ENCODE results near the gene FAM110C. TPM values are rescaled to one million over a fixed set of nuclear protein-coding genes. Genes with fewer than 3 reads are reported as not detected.
A peak's percentile ranks its signal among the peaks of the same experiment; 100 is the strongest.

Gene FAM110C
- total and polyA plus RNA-seq, 4 donors = 2.8 to 9.7 (median 3.2) TPM

GRCh38 chr2:45342-46130, 769 bp downstream of the FAM110C start:
- WGBS, 2 donors = 2 to 3% methylated on average over 56 to 76 of the region's 76 CpGs
- Histone ChIP-seq H3K27ac (ENCODE audit: low read depth in 1 of 2, low read length in 1 of 2) (peak overlapping the region; percentile 9 to 17), H3K36me3 (ENCODE audit: control insufficient read depth in 4 of 4, insufficient read depth in 4 of 4, low read length in 4 of 4) (peaks cover 0 to 2% (median 0%) of the 10 kb centered on the region in 4 donors), H3K27me3 (ENCODE audit: control insufficient read depth in 3 of 3, insufficient read depth in 3 of 3, low read length in 2 of 3) (peaks cover 0 to 28% (median 0%) of the 10 kb centered on the region in 3 donors), H3K4me3 (peak overlapping the region; percentile 46), H3K9me3 (ENCODE audit: control insufficient read depth in 4 of 4, insufficient read depth in 3 of 4, low read length in 3 of 4) (peaks cover 0 to 4% (median 0%) of the 10 kb centered on the region in 4 donors), H3K9ac (ENCODE audit: insufficient read depth in 1 of 2, low read length in 2 of 2) (no peak overlapping the region), H3K4me1 (ENCODE audit: control insufficient read depth in 5 of 5, insufficient read depth in 5 of 5, low read length in 5 of 5) (peaks cover 0 to 16% (median 6%) of the 10 kb centered on the region in 5 donors)
- TF ChIP-seq CTCF (IDR thresholded peaks at IDR 0.05; ENCODE audit: control extremely low read depth, extremely low read depth) = no peak
- ATAC-seq (ENCODE audit: insufficient read depth, low FRiP score) (peak; percentile 4), DNase-seq (peak in 2 of 3 donors; percentile 21 to 34)

- ATAC-seq (ENCODE audit: insufficient read depth, low FRiP score) = no peak
Measured at GRCh38 chr2:44748-45341, 1.5 kb downstream of the FAM110C start.

GRCh38 chr2:42788-43187, 3.5 kb downstream of the FAM110C start:
- ATAC-seq (ENCODE audit: insufficient read depth, low FRiP score) (no peak), DNase-seq (peak in 2 of 3 donors; percentile 24 to 60)
- peaks cover 0 to 4% (median 0%) of the 10 kb centered on the region in 4 donors for H3K9me3 ChIP-seq (ENCODE audit: control insufficient read depth in 4 of 4, insufficient read depth in 3 of 4, low read length in 3 of 4)
- 71% methylated on average over 5 of the region's 5 CpGs for WGBS, 2 donors
- H3K27me3 ChIP-seq (ENCODE audit: control insufficient read depth in 3 of 3, insufficient read depth in 3 of 3, low read length in 2 of 3) = peaks cover 0 to 27% (median 0%) of the 10 kb centered on the region in 3 donors
- no peak overlapping the region for H3K9ac ChIP-seq (ENCODE audit: insufficient read depth in 1 of 2, low read length in 2 of 2)
- no peak overlapping the region for H3K4me3 ChIP-seq
- H3K27ac ChIP-seq (ENCODE audit: low read depth in 1 of 2, low read length in 1 of 2) = no peak overlapping the region
- no peak for TF ChIP-seq CTCF (IDR thresholded peaks at IDR 0.05; ENCODE audit: control extremely low read depth, extremely low read depth)
- peaks cover 0 to 16% (median 6%) of the 10 kb centered on the region in 5 donors for H3K4me1 ChIP-seq (ENCODE audit: control insufficient read depth in 5 of 5, insufficient read depth in 5 of 5, low read length in 5 of 5)
- peaks cover 0 to 2% (median 0%) of the 10 kb centered on the region in 4 donors for H3K36me3 ChIP-seq (ENCODE audit: control insufficient read depth in 4 of 4, insufficient read depth in 4 of 4, low read length in 4 of 4)

More at GRCh38 chr2:44748-45341, 1.5 kb downstream of the FAM110C start:
- Histone ChIP-seq H3K36me3 (ENCODE audit: control insufficient read depth in 4 of 4, insufficient read depth in 4 of 4, low read length in 4 of 4) (peaks cover 0 to 2% (median 0%) of the 10 kb centered on the region in 4 donors), H3K27me3 (ENCODE audit: control insufficient read depth in 3 of 3, insufficient read depth in 3 of 3, low read length in 2 of 3) (peaks cover 0 to 28% (median 0%) of the 10 kb centered on the region in 3 donors), H3K27ac (ENCODE audit: low read depth in 1 of 2, low read length in 1 of 2) (peak overlapping the region in 1 of 2 donors; percentile 9), H3K4me3 (peak overlapping the region; percentile 46), H3K4me1 (ENCODE audit: control insufficient read depth in 5 of 5, insufficient read depth in 5 of 5, low read length in 5 of 5) (peaks cover 0 to 16% (median 6%) of the 10 kb centered on the region in 5 donors), H3K9me3 (ENCODE audit: control insufficient read depth in 4 of 4, insufficient read depth in 3 of 4, low read length in 3 of 4) (peaks cover 0 to 4% (median 0%) of the 10 kb centered on the region in 4 donors), H3K9ac (ENCODE audit: insufficient read depth in 1 of 2, low read length in 2 of 2) (no peak overlapping the region)
- no peak for TF ChIP-seq CTCF (IDR thresholded peaks at IDR 0.05; ENCODE audit: control extremely low read depth, extremely low read depth)
- 27 to 36% methylated on average over 6 of the region's 6 CpGs for WGBS, 2 donors
- DNase-seq = peak in 1 of 3 donors; percentile 13
